H9 (cell line): ENCODE results near the gene CNTFR. TPM values are rescaled to one million over a fixed set of nuclear protein-coding genes. Genes with fewer than 3 reads are reported as not detected.
A peak's percentile ranks its signal among the peaks of the same experiment; 100 is the strongest.

Experiments
- DNase-seq: peaks from one replicate; pipeline ENCODE4 v3.0.0-alpha.2; 2017
- H2AFZ ChIP-seq: one replicate; pipeline ENCODE4 v1.6.1; 2013; ENCODE audit warnings: mild to moderate bottlenecking, low read length, control low read depth, moderate library complexity
- H2AK5ac ChIP-seq: 2 replicates; pipeline ENCODE4 v1.6.1; 2013; ENCODE audit warnings: low read length, control low read depth, mixed read lengths; ENCODE audit not compliant: insufficient read length
- H2BK120ac ChIP-seq: one replicate; pipeline ENCODE4 v1.6.1; 2013; ENCODE audit warnings: low read depth, mild to moderate bottlenecking, low read length, control low read depth, inconsistent platforms; ENCODE audit not compliant: poor library complexity, severe bottlenecking
- H2BK12ac ChIP-seq: 2 replicates; pipeline ENCODE4 v1.6.1; 2013; ENCODE audit warnings: low read length, control low read depth, mixed read lengths, low read depth; ENCODE audit not compliant: insufficient read length
- H2BK15ac ChIP-seq: 2 replicates; pipeline ENCODE4 v1.6.1; 2013; ENCODE audit warnings: low read depth, low read length, control low read depth
- H2BK20ac ChIP-seq: one replicate; pipeline ENCODE4 v1.6.1; 2013; ENCODE audit warnings: low read depth, mild to moderate bottlenecking, low read length, control low read depth, inconsistent platforms; ENCODE audit not compliant: poor library complexity, severe bottlenecking
- H2BK5ac ChIP-seq: 2 replicates; pipeline ENCODE4 v1.6.1; 2013; ENCODE audit warnings: low read length, control low read depth, mixed read lengths; ENCODE audit not compliant: insufficient read length
- H3K14ac ChIP-seq: 2 replicates; pipeline ENCODE4 v1.6.1; 2013; ENCODE audit warnings: low read length, control low read depth; ENCODE audit not compliant: insufficient read depth
- H3K18ac ChIP-seq: 2 replicates; pipeline ENCODE4 v1.6.1; 2013; ENCODE audit warnings: low read depth, mild to moderate bottlenecking, mixed read lengths, low read length, control low read depth; ENCODE audit not compliant: insufficient read length
- H3K23ac ChIP-seq: 2 replicates; pipeline ENCODE4 v1.6.1; 2013; ENCODE audit warnings: low read length, control low read depth, mixed read lengths, low read depth; ENCODE audit not compliant: insufficient read length
- H3K23me2 ChIP-seq: 2 replicates; pipeline ENCODE4 v1.6.1; 2013; ENCODE audit warnings: low read depth, mild to moderate bottlenecking, mixed read lengths, low read length, control low read depth; ENCODE audit not compliant: insufficient read length, poor library complexity, severe bottlenecking
- H3K27ac ChIP-seq: 2 replicates; pipeline ENCODE4 v1.5.1; 2013; ENCODE audit warnings: low read length, control low read depth, mixed read lengths, low read depth; ENCODE audit not compliant: insufficient read length
- H3K27me3 ChIP-seq: 2 replicates; pipeline ENCODE4 v1.6.1; 2013; ENCODE audit warnings: low read length, control low read depth, inconsistent platforms; ENCODE audit not compliant: insufficient read depth
- H3K4ac ChIP-seq: 2 replicates; pipeline ENCODE4 v1.6.1; 2013; ENCODE audit warnings: low read depth, mild to moderate bottlenecking, control low read depth, inconsistent platforms, low read length, moderate library complexity
- H3K4me1 ChIP-seq: 2 replicates; pipeline ENCODE4 v1.6.1; 2013; ENCODE audit warnings: low read length, control low read depth, inconsistent platforms; ENCODE audit not compliant: insufficient read depth
- H3K4me2 ChIP-seq: 2 replicates; pipeline ENCODE4 v1.6.1; 2013; ENCODE audit warnings: low read length, control low read depth, mixed read lengths; ENCODE audit not compliant: insufficient read length, insufficient read depth
- H3K56ac ChIP-seq: 2 replicates; pipeline ENCODE4 v1.6.1; 2013; ENCODE audit warnings: low read depth, mild to moderate bottlenecking, mixed read lengths, low read length, control low read depth; ENCODE audit not compliant: insufficient read length
- H3K79me1 ChIP-seq: 2 replicates; pipeline ENCODE4 v1.6.1; 2013; ENCODE audit warnings: low read depth, mild to moderate bottlenecking, moderate library complexity, low read length, control low read depth, inconsistent platforms; ENCODE audit not compliant: insufficient read depth, poor library complexity, severe bottlenecking
- H3K79me2 ChIP-seq: 2 replicates; pipeline ENCODE4 v1.6.1; 2013; ENCODE audit warnings: low read length, control low read depth, inconsistent platforms; ENCODE audit not compliant: insufficient read depth
- H3K9ac ChIP-seq: 2 replicates; pipeline ENCODE4 v1.6.1; 2013; ENCODE audit warnings: low read length, control low read depth, mixed read lengths; ENCODE audit not compliant: insufficient read length; ENCODE audit errors: extremely low read depth
- H3K9me3 ChIP-seq: one replicate; pipeline ENCODE4 v1.6.1; 2013; ENCODE audit warnings: low read depth, low read length, inconsistent platforms; ENCODE audit not compliant: control insufficient read depth
- H3T11ph ChIP-seq: one replicate; pipeline ENCODE4 v1.6.1; 2013; ENCODE audit warnings: mild to moderate bottlenecking, low read length, control low read depth, inconsistent platforms
- H4K20me1 ChIP-seq: one replicate; pipeline ENCODE4 v1.6.1; 2013; ENCODE audit not compliant: control insufficient read depth, insufficient read length, insufficient read depth
- H4K5ac ChIP-seq: 2 replicates; pipeline ENCODE4 v1.6.1; 2013; ENCODE audit warnings: low read depth, mild to moderate bottlenecking, mixed read lengths, low read length, control low read depth; ENCODE audit not compliant: insufficient read length
- H4K8ac ChIP-seq: replicated peaks from 2 replicates; pipeline ENCODE4 v1.6.1; 2013; ENCODE audit warnings: low read length, control low read depth, mixed read lengths, low read depth; ENCODE audit not compliant: insufficient read length
- H4K91ac ChIP-seq: 2 replicates; pipeline ENCODE4 v1.6.1; 2013; ENCODE audit warnings: low read depth, mild to moderate bottlenecking, moderate library complexity, mixed read lengths, low read length, control low read depth; ENCODE audit not compliant: insufficient read length
- H3K27ac Mint-ChIP-seq, 3 experiments: 2 replicates in 2 of 3; 3 replicates in 1 of 3; pipeline ENCODE4 v1.8.0; 2020 to 2021; ENCODE audit warnings: mixed read lengths in 3 of 3, mild to moderate bottlenecking in 1 of 3, moderate library complexity in 1 of 3
- H3K27me3 Mint-ChIP-seq: 2 replicates; pipeline ENCODE4 v1.8.0; 2021; ENCODE audit warnings: low read depth, mild to moderate bottlenecking, moderate library complexity, mixed read lengths
- H3K36me3 Mint-ChIP-seq, 3 experiments: 2 replicates in 2 of 3; 3 replicates in 1 of 3; pipeline ENCODE4 v1.8.0; 2020 to 2021; ENCODE audit warnings: low read depth in 3 of 3, mixed read lengths in 3 of 3; ENCODE audit not compliant: insufficient read depth in 1 of 3
- H3K4me1 Mint-ChIP-seq, 2 experiments: 2 replicates each; pipeline ENCODE4 v1.8.0; 2020; ENCODE audit warnings: mixed read lengths in 2 of 2
- H3K4me3 Mint-ChIP-seq, 2 experiments: 2 replicates in 1 of 2; 3 replicates in 1 of 2; pipeline ENCODE4 v1.8.0; 2020 to 2021; ENCODE audit warnings: mild to moderate bottlenecking in 2 of 2, mixed read lengths in 2 of 2, moderate library complexity in 1 of 2
- H3K9me3 Mint-ChIP-seq, 2 experiments: 2 replicates in 1 of 2; 3 replicates in 1 of 2; pipeline ENCODE4 v1.8.0; 2020; ENCODE audit warnings: mild to moderate bottlenecking in 2 of 2, mixed read lengths in 2 of 2, moderate library complexity in 1 of 2
- CTCF ChIP-seq: fragments of 200-600 bp; sonication (generic); conservative IDR thresholded peaks from 3 replicates; pipeline ENCODE4 v1.8.0; 2021; ENCODE audit warnings: antibody characterized with exemption, mild to moderate bottlenecking
- WGBS: extraction: QIAGEN DNeasy Blood & Tissue Kit; methylation state at CpG from one replicate; pipeline ENCODE4 v1.1.7; 2013; ENCODE audit warnings: missing lambda C conversion rate, low lambda C conversion rate, mixed read lengths; ENCODE audit not compliant: insufficient read length; ENCODE audit errors: extremely low coverage; 5-methylcytosine and 5-hydroxymethylcytosine counted together
- total RNA-seq: library from RNA; stranded (reverse); gene quantifications from 2 replicates; pipeline ENCODE4 v1.2.1, GENCODE V29; 2021

CNTFR gene
- total RNA-seq, 1 experiment from 2014 or later = 0.55 TPM

- no peak for TF ChIP-seq CTCF
- H3K14ac ChIP-seq = no peak overlapping the region
- no peak overlapping the region for H4K8ac ChIP-seq
- H2AFZ ChIP-seq = no peak overlapping the region
- peaks cover 21% of the 10 kb centered on the region for H3K23me2 ChIP-seq
- peaks cover 95% of the 10 kb centered on the region for H3K27me3 Mint-ChIP-seq
- no peak overlapping the region for H4K91ac ChIP-seq
- peaks cover 74% of the 10 kb centered on the region for H3K27me3 ChIP-seq
- H3K27ac Mint-ChIP-seq = no peak overlapping the region
- no peak overlapping the region for H3K23ac ChIP-seq
- H4K20me1 ChIP-seq = peaks cover 4% of the 10 kb centered on the region
- peak overlapping the region; percentile 47 for H3K4me2 ChIP-seq
- peak overlapping the region; percentile 69 to 90 for H3K4me3 Mint-ChIP-seq
- H3K56ac ChIP-seq = no peak overlapping the region
- H2BK120ac ChIP-seq = no peak overlapping the region
- H3K79me1 ChIP-seq = no peaks in the 10 kb centered on the region
- H2BK12ac ChIP-seq = no peak overlapping the region
- H3K9ac ChIP-seq = no peak overlapping the region
- no peaks in the 10 kb centered on the region for H3K9me3 ChIP-seq
- peaks cover 9% of the 10 kb centered on the region; the same call in 1 of the 2 replicates for H3K4me1 ChIP-seq
- H2AK5ac ChIP-seq = no peak overlapping the region
- no peak overlapping the region for H4K5ac ChIP-seq
- no peak overlapping the region for H3K4ac ChIP-seq
- H3K27ac ChIP-seq = no peak overlapping the region
- H3K18ac ChIP-seq = no peak overlapping the region
- peaks cover 0 to 2% (median 0%) of the 10 kb centered on the region in 3 experiments; a peak in 1 of 7 replicates for H3K36me3 Mint-ChIP-seq
- H2BK20ac ChIP-seq = no peak overlapping the region
- H3K9me3 Mint-ChIP-seq = no peaks in the 10 kb centered on the region; a peak in 2 of 5 replicates
- no peak overlapping the region for H2BK5ac ChIP-seq
- DNase-seq = peak; percentile 60
- peaks cover 31 to 48% of the 10 kb centered on the region in 2 experiments for H3K4me1 Mint-ChIP-seq
- H3K79me2 ChIP-seq = no peaks in the 10 kb centered on the region
- H3T11ph ChIP-seq = no peak overlapping the region
- WGBS = no CpG with 5 or more reads among the region's 40 CpGs
- H2BK15ac ChIP-seq = no peak overlapping the region
These were observed 1.1 kb upstream of the CNTFR start for GRCh38 chr9:34590381-34591247.
